ENCODE data around the gene ZBP1. TPM values are rescaled to one million over a fixed set of nuclear protein-coding genes. Genes with fewer than 3 reads are reported as not detected.

Gene ZBP1, protein sequence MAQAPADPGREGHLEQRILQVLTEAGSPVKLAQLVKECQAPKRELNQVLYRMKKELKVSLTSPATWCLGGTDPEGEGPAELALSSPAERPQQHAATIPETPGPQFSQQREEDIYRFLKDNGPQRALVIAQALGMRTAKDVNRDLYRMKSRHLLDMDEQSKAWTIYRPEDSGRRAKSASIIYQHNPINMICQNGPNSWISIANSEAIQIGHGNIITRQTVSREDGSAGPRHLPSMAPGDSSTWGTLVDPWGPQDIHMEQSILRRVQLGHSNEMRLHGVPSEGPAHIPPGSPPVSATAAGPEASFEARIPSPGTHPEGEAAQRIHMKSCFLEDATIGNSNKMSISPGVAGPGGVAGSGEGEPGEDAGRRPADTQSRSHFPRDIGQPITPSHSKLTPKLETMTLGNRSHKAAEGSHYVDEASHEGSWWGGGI
- total RNA-seq (2022), result 2.9 and 12.5 TPM in 2 replicates
- percentile 50 among the genes with signal in this experiment for Bru-seq, nascent RNA
- percentile 53 among the genes with signal in this experiment for BruChase-seq, experiment 1, labeled RNA remaining after a 6-hour chase
- BruChase-seq, experiment 2, labeled RNA remaining after a 2-hour chase, result percentile 37 among the genes with signal in this experiment
- long read RNA-seq, partial matches to known transcripts, result 2 of 10 reads
- long read RNA-seq, other reads (novel, unspliced or antisense), result 6 of 10 reads

DNA sequence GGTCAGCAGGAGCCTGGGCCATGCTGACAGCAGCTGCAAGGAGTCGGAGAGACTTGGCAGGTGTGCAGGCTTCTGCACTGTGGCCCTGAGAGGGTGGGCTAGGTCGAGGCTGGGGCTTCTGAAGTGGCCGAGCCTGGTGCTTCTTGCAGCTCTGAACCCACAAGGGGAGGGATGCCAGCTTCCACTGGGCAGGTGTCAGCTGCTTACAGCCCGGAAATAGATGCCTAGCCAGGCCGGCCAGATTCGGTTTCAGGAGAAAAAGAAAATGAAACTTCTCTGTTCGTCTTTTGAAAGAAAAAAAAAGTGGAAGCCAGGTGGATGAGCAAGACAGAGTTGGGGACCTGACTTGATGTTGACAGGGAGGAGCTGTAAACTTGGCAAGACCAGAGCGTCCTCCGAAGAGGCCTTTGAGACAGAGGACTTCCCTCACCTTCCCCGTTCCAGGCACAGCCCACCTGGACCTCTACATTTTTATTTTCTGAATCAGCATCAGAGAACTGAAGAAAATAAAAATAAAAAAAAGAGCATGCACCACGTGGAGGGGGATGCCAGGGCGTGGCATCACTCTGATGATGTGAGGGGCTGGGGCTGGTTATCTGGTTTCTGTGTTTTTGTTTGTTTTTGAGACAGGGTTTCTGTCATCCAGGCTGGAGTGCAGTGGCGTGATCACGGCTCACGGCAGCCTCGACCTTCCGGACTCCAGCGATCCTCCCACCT lies at the start of gene ZBP1:
ZBP1 (minus strand) TSS at position 153 of the 717 bp plus-strand sequence; CDS start at position 22, 131 bp downstream.
- Mint-ChIP-seq H3K27me3 (ENCODE audit: unreplicated experiment) (no peaks in the 10 kb centered on the region), H3K36me3 (ENCODE audit: insufficient read depth, unreplicated experiment) (peaks cover 11% of the 10 kb centered on the region), H3K4me3 (ENCODE audit: low read depth, unreplicated experiment) (peak within 1 kb of the TSS; percentile 41), H3K27ac (ENCODE audit: unreplicated experiment) (peak within 1 kb of the TSS; percentile 40), H3K4me1 (ENCODE audit: low read depth, unreplicated experiment) (peaks cover 53% of the 10 kb centered on the region), H3K9me3 (ENCODE audit: low read depth, unreplicated experiment) (peaks cover 3% of the 10 kb centered on the region)
- intact Hi-C loops (cut with micrococcal nuclease; ENCODE audit: unreplicated experiment), result no loop called here
- TF ChIP-seq CTCF (IDR thresholded peaks at IDR 0.05; ENCODE audit: unreplicated experiment), result no peak
- BruUV-seq (replicated peaks), result no TSS peak
- DNase-seq, result peak; percentile 49
- CTCF ChIA-PET, result interaction anchor here (0.6 to 1.4 kb wide), 9 partner anchors 20 to 568 kb away, joined by 3 to 7 read pairs (median 4); no protein-coding TSS in a partner anchor

- H3K4me3 Mint-ChIP-seq (ENCODE audit: low read depth, unreplicated experiment), result peak overlapping the region; percentile 46
- intact Hi-C loops (cut with micrococcal nuclease; ENCODE audit: unreplicated experiment), result no loop called here
- DNase-seq, result no peak
- H3K27ac Mint-ChIP-seq (ENCODE audit: unreplicated experiment), result peak overlapping the region; percentile 97
- H3K36me3 Mint-ChIP-seq (ENCODE audit: insufficient read depth, unreplicated experiment), result peaks cover 100% of the 10 kb centered on the region
- H3K4me1 Mint-ChIP-seq (ENCODE audit: low read depth, unreplicated experiment), result peaks cover 97% of the 10 kb centered on the region
- no peak for TF ChIP-seq CTCF (IDR thresholded peaks at IDR 0.05; ENCODE audit: unreplicated experiment)
- CTCF ChIA-PET, result interaction anchor here (0.6 to 1.3 kb wide), 2 partner anchors 15 to 47 kb away, joined by 3 to 5 read pairs; no protein-coding TSS in a partner anchor
- H3K9me3 Mint-ChIP-seq (ENCODE audit: low read depth, unreplicated experiment), result no peaks in the 10 kb centered on the region
- no TSS peak for BruUV-seq (replicated peaks)
- H3K27me3 Mint-ChIP-seq (ENCODE audit: unreplicated experiment), result no peaks in the 10 kb centered on the region
Observed at GRCh38 chr20:57669632-57670031, 49.4 kb upstream of the ZBP1 start.

- no TSS peak for BruUV-seq (replicated peaks)
- TF ChIP-seq CTCF (IDR thresholded peaks at IDR 0.05; ENCODE audit: unreplicated experiment), result no peak
- no peaks in the 10 kb centered on the region for H3K9me3 Mint-ChIP-seq (ENCODE audit: low read depth, unreplicated experiment)
- intact Hi-C loops (cut with micrococcal nuclease; ENCODE audit: unreplicated experiment), result no loop called here
- H3K36me3 Mint-ChIP-seq (ENCODE audit: insufficient read depth, unreplicated experiment), result peaks cover 100% of the 10 kb centered on the region
- CTCF ChIA-PET, result interaction anchor here (0.7 to 1.8 kb wide), 4 partner anchors 14 to 409 kb away, joined by 3 to 5 read pairs (median 3); no protein-coding TSS in a partner anchor
- H3K4me1 Mint-ChIP-seq (ENCODE audit: low read depth, unreplicated experiment), result peaks cover 90% of the 10 kb centered on the region
- no peaks in the 10 kb centered on the region for H3K27me3 Mint-ChIP-seq (ENCODE audit: unreplicated experiment)
- DNase-seq, result no peak
- H3K4me3 Mint-ChIP-seq (ENCODE audit: low read depth, unreplicated experiment), result peak overlapping the region; percentile 45
- peak overlapping the region; percentile 97 for H3K27ac Mint-ChIP-seq (ENCODE audit: unreplicated experiment)
Observed at GRCh38 chr20:57667924-57668782, 47.9 kb upstream of the ZBP1 start.

All from Calu3 (cell line).